Gastrocnemius medialis (tissue), 4 donors: ENCODE results near the gene RHOV. TPM values are rescaled to one million over a fixed set of nuclear protein-coding genes. Genes with fewer than 3 reads are reported as not detected.

Experiments
- ATAC-seq, 2 donors: fragments of 150-250 bp; one replicate each; pipeline ENCODE4 v1.9.1; 2016
- DNase-seq, 2 donors: peaks; one replicate each; pipeline ENCODE4 v3.0.0-alpha.2; 2019
- H3K27ac ChIP-seq, 4 donors: fragments of 200-600 bp; sonication (generic); 1 replicate in 1 of 4; 2 replicates in 3 of 4; pipeline ENCODE4 v1.5.1; 2016 to 2018; ENCODE audit warnings: mild to moderate bottlenecking in 2 of 4, moderate library complexity in 1 of 4
- H3K27me3 ChIP-seq, 3 donors: fragments of 200-600 bp; sonication (generic) in 2 of 3; 1 replicate in 1 of 3; 2 replicates in 2 of 3; pipeline versions ENCODE4 v1.5.1 to v1.6.0; 2016 to 2019; ENCODE audit warnings: mild to moderate bottlenecking in 1 of 3, moderate library complexity in 1 of 3
- H3K36me3 ChIP-seq, 2 donors: fragments of 200-600 bp; sonication (generic) in 1 of 2; one replicate each; pipeline ENCODE4 v1.5.1; 2017 to 2018
- H3K4me1 ChIP-seq, 2 donors: fragments of 200-600 bp; sonication (generic) in 1 of 2; one replicate each; pipeline ENCODE4 v1.5.1; 2016 to 2017; ENCODE audit warnings: mild to moderate bottlenecking in 2 of 2
- H3K4me3 ChIP-seq, 4 donors: fragments of 200-600 bp; sonication (generic) in 3 of 4; 1 replicate in 1 of 4; 2 replicates in 3 of 4; pipeline ENCODE4 v1.5.1; 2016 to 2019; ENCODE audit warnings: mild to moderate bottlenecking in 2 of 4
- H3K9me3 ChIP-seq, 3 donors: fragments of 200-600 bp; sonication (generic) in 2 of 3; 1 replicate in 1 of 3; 2 replicates in 2 of 3; pipeline ENCODE4 v1.5.1; 2016 to 2019
- CTCF ChIP-seq, 5 experiments: fragments of 450-650 bp in 3 of 5; fragments of 200-600 bp in 2 of 5; sonication (generic) in 2 of 5; IDR thresholded peaks in 4 of 5; conservative IDR thresholded peaks in 1 of 5; 1 replicate in 4 of 5; 2 replicates in 1 of 5; pipeline ENCODE4 v1.5.1; 2016 to 2019; ENCODE audit warnings: antibody characterized with exemption in 5 of 5, mild to moderate bottlenecking in 3 of 5, moderate library complexity in 3 of 5
- POLR2A ChIP-seq, 2 donors: fragments of 450-650 bp; IDR thresholded peaks; one replicate each; pipeline ENCODE4 v1.6.1; 2017; ENCODE audit warnings: antibody characterized with exemption in 2 of 2, mild to moderate bottlenecking in 2 of 2, moderate library complexity in 2 of 2
- in situ Hi-C, 4 donors: fragments of 200-750 bp; cut with MboI; loops; one replicate each; pipeline versions ENCODE4 v1.15.0 to v1.8.0; 2017; ENCODE audit warnings: low sequenced_read_pairs in 4 of 4
- intact Hi-C: fragments of 100-400 bp; cut with DNase I; formaldehyde crosslinking; loops from one replicate; pipeline ENCODE4 v1.15.1; 2023; ENCODE audit warnings: low total_unique reads
- total RNA-seq, 4 donors: library from RNA; depleted of rRNA; stranded (reverse); fragments of >200 nt; gene quantifications; one replicate each; pipeline versions ENCODE4 v1.1.0 to v1.2.3, GENCODE V29; 2016

The RHOV gene
- total RNA-seq, 4 donors from 2014 or later, result not detected

GRCh38 chr15:40875991-40876730, 2.1 kb upstream of the RHOV start:
- no peak for ATAC-seq
- intact Hi-C loops, result no loop called here
- TF ChIP-seq CTCF (IDR thresholded peaks at IDR 0.05 in 4 of 5, conservative IDR thresholded peaks at IDR 0.05 in 1 of 5) (no peak), POLR2A (IDR thresholded peaks at IDR 0.05) (no peak)

GRCh38 chr15:40872791-40873693, 992 bp downstream of the RHOV start:
- peak overlapping the region; percentile 51 to 68 (median 58) for H3K4me3 ChIP-seq
- intact Hi-C loops (no loop called here), in situ Hi-C loops (no loop called here)
- H3K27ac ChIP-seq, result no peak overlapping the region
- TF ChIP-seq CTCF (IDR thresholded peaks at IDR 0.05 in 4 of 5, conservative IDR thresholded peaks at IDR 0.05 in 1 of 5) (no peak), POLR2A (IDR thresholded peaks at IDR 0.05) (no peak)
- H3K4me1 ChIP-seq, result no peaks in the 10 kb centered on the region
- peaks cover 0 to 11% (median 11%) of the 10 kb centered on the region in 3 donors for H3K27me3 ChIP-seq
- DNase-seq (no peak), ATAC-seq (no peak)
- H3K9me3 ChIP-seq, result no peaks in the 10 kb centered on the region
- H3K36me3 ChIP-seq, result no peaks in the 10 kb centered on the region

More at GRCh38 chr15:40875991-40876730, 2.1 kb upstream of the RHOV start:
- DNase-seq, result no peak
- Histone ChIP-seq H3K4me3 (no peak overlapping the region), H3K4me1 (no peaks in the 10 kb centered on the region), H3K27me3 (peaks cover 0 to 11% (median 11%) of the 10 kb centered on the region in 3 donors), H3K9me3 (no peaks in the 10 kb centered on the region), H3K36me3 (no peaks in the 10 kb centered on the region), H3K27ac (no peak overlapping the region)
- in situ Hi-C loops, result loop anchor here in 1 of 4 donors (25.0 kb wide), 1 partner anchor 364 kb away; no protein-coding TSS in a partner anchor

GRCh38 chr15:40871749-40872617, 2.1 kb downstream of the RHOV start:
- TF ChIP-seq POLR2A (IDR thresholded peaks at IDR 0.05), result no peak
- no peak for TF ChIP-seq CTCF (IDR thresholded peaks at IDR 0.05 in 4 of 5, conservative IDR thresholded peaks at IDR 0.05 in 1 of 5)
- H3K27me3 ChIP-seq, result peaks cover 0 to 11% (median 11%) of the 10 kb centered on the region in 3 donors
- DNase-seq (no peak), ATAC-seq (no peak)
- in situ Hi-C loops, result no loop called here
- H3K9me3 ChIP-seq, result no peaks in the 10 kb centered on the region
- intact Hi-C loops, result no loop called here
- H3K36me3 ChIP-seq, result no peaks in the 10 kb centered on the region
- no peak overlapping the region for H3K27ac ChIP-seq
- no peak overlapping the region for H3K4me3 ChIP-seq
- H3K4me1 ChIP-seq, result no peaks in the 10 kb centered on the region

GRCh38 chr15:40870716-40871115, 3.3 kb downstream of the RHOV start:
- Histone ChIP-seq H3K36me3 (no peaks in the 10 kb centered on the region), H3K4me3 (no peak overlapping the region), H3K27me3 (peaks cover 0 to 11% (median 11%) of the 10 kb centered on the region in 3 donors), H3K4me1 (no peaks in the 10 kb centered on the region), H3K27ac (no peak overlapping the region), H3K9me3 (no peaks in the 10 kb centered on the region)
- no peak for TF ChIP-seq CTCF (IDR thresholded peaks at IDR 0.05 in 4 of 5, conservative IDR thresholded peaks at IDR 0.05 in 1 of 5)
- no peak for TF ChIP-seq POLR2A (IDR thresholded peaks at IDR 0.05)
- ATAC-seq (no peak), DNase-seq (no peak)
- in situ Hi-C loops (no loop called here), intact Hi-C loops (no loop called here)
